HG03442 (cell line): ENCODE results near the gene B3GNT5.
"Not testable (repeated sequence)": the region's sequence is repeated elsewhere in the genome, so short reads cannot be mapped to it uniquely, and the experiment has no call there.

Experiments used
- ATAC-seq: cut with Tn5 transposase; IDR thresholded peaks from one replicate; pipeline ENCODE4 v1.9.1; 2021; ENCODE audit warnings: mild to moderate bottlenecking, moderate library complexity; ENCODE audit not compliant: unreplicated experiment

The B3GNT5 gene

GRCh38 chr3:183230251-183230650 lies 22.8 kb upstream of the B3GNT5 start:
- ATAC-seq: not testable (repeated sequence)

GRCh38 chr3:183230826-183231225 lies 22.2 kb upstream of the B3GNT5 start:
- ATAC-seq: no peak

- no peak for ATAC-seq
Measured at GRCh38 chr3:183233966-183234365, 19.1 kb upstream of the B3GNT5 start.

- ATAC-seq: no peak
Measured at GRCh38 chr3:183239046-183239445, 14.0 kb upstream of the B3GNT5 start.

GRCh38 chr3:183242431-183242830 lies 10.6 kb upstream of the B3GNT5 start:
- ATAC-seq: no peak

- no peak for ATAC-seq
Measured at GRCh38 chr3:183244219-183244618, 8.8 kb upstream of the B3GNT5 start.

GRCh38 chr3:183244981-183245476 lies 8.0 kb upstream of the B3GNT5 start:
- no peak for ATAC-seq

- no peak for ATAC-seq
Measured at GRCh38 chr3:183247011-183247589, 6.0 kb upstream of the B3GNT5 start.

GRCh38 chr3:183249006-183249718 lies 3.9 kb upstream of the B3GNT5 start:
- ATAC-seq: no peak

- no peak for ATAC-seq
Measured at GRCh38 chr3:183252118-183252782, 803 bp upstream of the B3GNT5 start.

- ATAC-seq: no peak
Measured at GRCh38 chr3:183253528-183254486, 754 bp downstream of the B3GNT5 start.

- no peak for ATAC-seq
Measured at GRCh38 chr3:183254487-183255347, 1.7 kb downstream of the B3GNT5 start.

GRCh38 chr3:183255348-183255730 lies 2.3 kb downstream of the B3GNT5 start:
- no peak for ATAC-seq

- no peak for ATAC-seq
Measured at GRCh38 chr3:183259087-183259486, 6.0 kb downstream of the B3GNT5 start.

- ATAC-seq: no peak
Measured at GRCh38 chr3:183259621-183260020, 6.6 kb downstream of the B3GNT5 start.

GRCh38 chr3:183260167-183260904 lies 7.3 kb downstream of the B3GNT5 start:
- no peak for ATAC-seq

GRCh38 chr3:183261151-183261724 lies 8.2 kb downstream of the B3GNT5 start:
- no peak for ATAC-seq

- ATAC-seq: no peak
Measured at GRCh38 chr3:183262875-183263378, 9.9 kb downstream of the B3GNT5 start.

- ATAC-seq: no peak
Measured at GRCh38 chr3:183264268-183264667, 11.2 kb downstream of the B3GNT5 start.
